ENCODE measurements around the gene VPS37B.
A peak's percentile ranks its signal among the peaks of the same experiment; 100 is the strongest.
"Not testable (repeated sequence)": the region's sequence is repeated elsewhere in the genome, so short reads cannot be mapped to it uniquely, and the experiment has no call there.

The VPS37B gene

GRCh38 chr12:122895704-122896636, at the start of gene VPS37B:
Gene VPS37B (minus strand): TSS chr12:122896124. CDS start chr12:122896062, 62 bp downstream.
- DNase-seq, result peak; percentile 48

- DNase-seq, result no peak
Measured at GRCh38 chr12:122944605-122945592, 49.0 kb upstream of the VPS37B start.

GRCh38 chr12:122943196-122943595, 47.3 kb upstream of the VPS37B start:
- DNase-seq, result no peak

- DNase-seq, result no peak
Measured at GRCh38 chr12:122942637-122943036, 46.7 kb upstream of the VPS37B start.

- not testable (repeated sequence) for DNase-seq
Measured at GRCh38 chr12:122941351-122941750, 45.4 kb upstream of the VPS37B start.

- DNase-seq, result no peak
Measured at GRCh38 chr12:122939125-122939524, 43.2 kb upstream of the VPS37B start.

- no peak for DNase-seq
Measured at GRCh38 chr12:122937622-122938091, 41.7 kb upstream of the VPS37B start.

- no peak for DNase-seq
Measured at GRCh38 chr12:122935318-122935717, 39.4 kb upstream of the VPS37B start.

GRCh38 chr12:122934722-122935121, 38.8 kb upstream of the VPS37B start:
- DNase-seq, result no peak

- no peak for DNase-seq
Measured at GRCh38 chr12:122932207-122932606, 36.3 kb upstream of the VPS37B start.

GRCh38 chr12:122929812-122930211, 33.9 kb upstream of the VPS37B start:
- no peak for DNase-seq

GRCh38 chr12:122929148-122929538, 33.2 kb upstream of the VPS37B start:
- no peak for DNase-seq

- DNase-seq, result no peak
Measured at GRCh38 chr12:122928404-122929147, 32.7 kb upstream of the VPS37B start.

GRCh38 chr12:122927756-122928403, 32.0 kb upstream of the VPS37B start:
- DNase-seq, result no peak

- DNase-seq, result no peak
Measured at GRCh38 chr12:122921917-122922316, 26.0 kb upstream of the VPS37B start.

GRCh38 chr12:122920687-122921086, 24.8 kb upstream of the VPS37B start:
- no peak for DNase-seq

- no peak for DNase-seq
Measured at GRCh38 chr12:122918827-122919226, 22.9 kb upstream of the VPS37B start.

GRCh38 chr12:122917507-122918121, 21.7 kb upstream of the VPS37B start:
- no peak for DNase-seq

- no peak for DNase-seq
Measured at GRCh38 chr12:122909442-122910288, 13.7 kb upstream of the VPS37B start.

- DNase-seq, result no peak
Measured at GRCh38 chr12:122908915-122909314, 13.0 kb upstream of the VPS37B start.

- DNase-seq, result not testable (repeated sequence)
Measured at GRCh38 chr12:122905258-122905657, 9.3 kb upstream of the VPS37B start.
